LNCaP clone FGC (cell line): ENCODE data around the gene S100A3.
"Not testable (repeated sequence)": the region's sequence is repeated elsewhere in the genome, so short reads cannot be mapped to it uniquely, and the experiment has no call there.

Experiments
- DNase-seq: peaks from one replicate; pipeline ENCODE4 v3.0.0-alpha.2; 2011; ENCODE audit warnings: low read depth
- H3K4me3 ChIP-seq: 2 replicates; pipeline ENCODE4 v1.5.1; 2011; ENCODE audit warnings: mild to moderate bottlenecking, low read depth, low read length, control low read depth
- CTCF ChIP-seq: IDR thresholded peaks from 2 replicates; pipeline ENCODE4 v1.5.1; 2012; ENCODE audit warnings: mild to moderate bottlenecking; ENCODE audit not compliant: control insufficient read depth, insufficient read depth; ENCODE audit errors: extremely low read depth

The S100A3 gene

GRCh38 chr1:153568367-153569099 lies 19.5 kb upstream of the S100A3 start:
- TF ChIP-seq CTCF = peak; percentile 97
- DNase-seq = peak; percentile 22
- peak overlapping the region; percentile 36 for H3K4me3 ChIP-seq

GRCh38 chr1:153567621-153568366 lies 18.7 kb upstream of the S100A3 start:
- no peak for DNase-seq
- no peak overlapping the region for H3K4me3 ChIP-seq
- TF ChIP-seq CTCF = no peak

- TF ChIP-seq CTCF = no peak
- H3K4me3 ChIP-seq = no peak overlapping the region
- DNase-seq = peak; percentile 19
These were observed 17.6 kb upstream of the S100A3 start for GRCh38 chr1:153566414-153567371.

- TF ChIP-seq CTCF = no peak
- H3K4me3 ChIP-seq = no peak within 1 kb of the TSS
- DNase-seq = no peak
These were observed 16.7 kb upstream of the S100A3 start, which contains the start of gene S100A2 for GRCh38 chr1:153565529-153566374. S100A2 (minus strand) TSS chr1:153565844; CDS start chr1:153563877, 1,967 bp downstream.

GRCh38 chr1:153563991-153564390 lies 14.9 kb upstream of the S100A3 start:
- no peak for TF ChIP-seq CTCF
- no peak for DNase-seq
- no peak overlapping the region for H3K4me3 ChIP-seq

GRCh38 chr1:153563483-153563901 lies 14.4 kb upstream of the S100A3 start:
- no peak for DNase-seq
- no peak for TF ChIP-seq CTCF
- H3K4me3 ChIP-seq = no peak overlapping the region

- H3K4me3 ChIP-seq, DNase-seq: not testable (repeated sequence)
These were observed 13.0 kb upstream of the S100A3 start for GRCh38 chr1:153562021-153562420.
